GM12875 (cell line): Measurements from ENCODE around the gene KCNIP4.

Experiments used
- H3K4me3 ChIP-seq: one replicate; pipeline ENCODE4 v1.5.1; 2011; ENCODE audit warnings: low read depth, low read length, control low read depth
- TF ChIP-seq, protein P1 (sequence below): IDR thresholded peaks from 2 replicates; pipeline ENCODE4 v1.5.1; 2011; ENCODE audit warnings: low read depth, mild to moderate bottlenecking, control low read depth, inconsistent platforms, low read length, moderate library complexity, borderline replicate concordance; ENCODE audit not compliant: insufficient read depth

KCNIP4 gene

DNA sequence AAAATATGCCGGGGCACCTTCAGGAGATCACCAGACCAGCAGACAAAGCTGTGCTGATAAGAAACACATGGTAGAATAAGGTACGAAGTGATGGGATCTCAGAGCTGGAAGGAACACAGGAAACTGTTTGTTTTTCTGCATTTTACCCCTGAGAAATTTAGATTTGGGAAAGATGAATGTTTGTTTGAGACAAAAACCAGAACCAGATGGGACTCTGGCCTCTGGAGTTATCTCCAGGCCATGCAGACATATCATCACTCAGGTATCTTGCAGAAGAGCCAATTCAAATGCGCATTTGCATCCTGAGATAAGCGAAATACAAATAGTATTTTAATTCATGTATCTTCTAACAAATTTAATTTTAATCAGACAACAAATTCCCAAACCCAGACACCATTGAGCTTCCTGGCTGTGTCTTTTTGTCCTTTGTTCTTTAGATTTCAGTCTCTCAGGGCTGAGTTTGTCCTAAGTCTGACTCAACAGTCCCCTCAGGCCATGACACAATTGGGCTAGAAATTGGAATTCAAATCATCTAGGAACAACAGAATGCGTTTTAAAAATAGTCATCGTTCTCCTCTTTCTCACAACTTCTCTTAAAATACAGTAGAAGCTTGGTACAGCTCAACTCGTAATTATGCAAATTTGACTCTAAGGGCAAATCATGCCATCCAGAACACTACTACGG is 1089.3 kb downstream of the KCNIP4 start:
- TF ChIP-seq, protein P1, sequence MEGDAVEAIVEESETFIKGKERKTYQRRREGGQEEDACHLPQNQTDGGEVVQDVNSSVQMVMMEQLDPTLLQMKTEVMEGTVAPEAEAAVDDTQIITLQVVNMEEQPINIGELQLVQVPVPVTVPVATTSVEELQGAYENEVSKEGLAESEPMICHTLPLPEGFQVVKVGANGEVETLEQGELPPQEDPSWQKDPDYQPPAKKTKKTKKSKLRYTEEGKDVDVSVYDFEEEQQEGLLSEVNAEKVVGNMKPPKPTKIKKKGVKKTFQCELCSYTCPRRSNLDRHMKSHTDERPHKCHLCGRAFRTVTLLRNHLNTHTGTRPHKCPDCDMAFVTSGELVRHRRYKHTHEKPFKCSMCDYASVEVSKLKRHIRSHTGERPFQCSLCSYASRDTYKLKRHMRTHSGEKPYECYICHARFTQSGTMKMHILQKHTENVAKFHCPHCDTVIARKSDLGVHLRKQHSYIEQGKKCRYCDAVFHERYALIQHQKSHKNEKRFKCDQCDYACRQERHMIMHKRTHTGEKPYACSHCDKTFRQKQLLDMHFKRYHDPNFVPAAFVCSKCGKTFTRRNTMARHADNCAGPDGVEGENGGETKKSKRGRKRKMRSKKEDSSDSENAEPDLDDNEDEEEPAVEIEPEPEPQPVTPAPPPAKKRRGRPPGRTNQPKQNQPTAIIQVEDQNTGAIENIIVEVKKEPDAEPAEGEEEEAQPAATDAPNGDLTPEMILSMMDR = no peak
- H3K4me3 ChIP-seq = no peak overlapping the region

DNA sequence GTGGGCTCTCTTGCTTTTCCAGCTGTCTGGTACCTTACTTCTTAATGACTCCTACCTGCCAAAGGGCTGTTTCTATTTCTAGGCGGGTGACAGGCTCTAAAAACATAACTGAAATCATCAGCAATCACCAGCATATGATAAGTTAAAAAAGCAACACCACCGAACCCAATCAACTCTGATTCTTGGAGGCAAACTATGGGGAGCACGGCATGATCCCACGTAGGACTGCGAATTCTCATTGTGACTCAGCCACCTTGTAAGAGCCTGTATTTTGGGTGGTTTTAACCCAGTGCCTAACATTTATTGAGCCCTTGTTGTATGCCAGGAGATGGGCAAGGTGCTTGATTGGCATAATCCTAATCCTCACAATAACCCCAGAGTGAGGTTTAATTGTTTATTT is 1091.5 kb downstream of the KCNIP4 start:
- TF ChIP-seq, protein P1 = no peak
- H3K4me3 ChIP-seq = no peak overlapping the region

DNA sequence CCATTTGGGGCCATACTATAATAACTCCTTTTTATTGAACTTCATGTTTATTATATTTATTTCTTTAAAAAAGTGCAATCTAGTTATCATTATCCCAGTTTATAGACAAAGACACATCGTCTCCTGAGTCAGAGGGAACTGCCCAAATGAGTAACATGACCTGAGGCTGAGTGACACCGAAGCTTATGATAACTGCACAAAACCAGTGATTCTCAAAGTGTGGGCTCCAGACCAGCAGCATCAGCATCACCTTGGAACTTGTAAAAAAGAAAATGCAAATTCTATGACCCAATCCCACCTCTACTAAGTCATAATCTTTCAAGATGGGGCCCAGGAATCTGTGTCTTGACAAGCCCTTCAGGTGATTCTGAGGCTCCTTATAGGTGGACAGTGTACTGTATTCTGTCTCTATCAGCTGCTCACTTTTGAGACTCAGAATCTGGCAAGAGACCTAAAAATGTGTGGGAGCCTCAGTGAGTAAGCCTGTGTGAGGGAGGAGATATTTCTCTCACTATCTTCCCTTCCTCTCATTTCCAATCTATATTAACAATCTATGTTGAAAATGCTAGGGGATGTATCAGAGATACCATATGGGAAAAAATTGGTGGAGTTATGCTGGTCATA is 1101.3 kb downstream of the KCNIP4 start:
- H3K4me3 ChIP-seq = no peak overlapping the region
- TF ChIP-seq, protein P1 = no peak

DNA sequence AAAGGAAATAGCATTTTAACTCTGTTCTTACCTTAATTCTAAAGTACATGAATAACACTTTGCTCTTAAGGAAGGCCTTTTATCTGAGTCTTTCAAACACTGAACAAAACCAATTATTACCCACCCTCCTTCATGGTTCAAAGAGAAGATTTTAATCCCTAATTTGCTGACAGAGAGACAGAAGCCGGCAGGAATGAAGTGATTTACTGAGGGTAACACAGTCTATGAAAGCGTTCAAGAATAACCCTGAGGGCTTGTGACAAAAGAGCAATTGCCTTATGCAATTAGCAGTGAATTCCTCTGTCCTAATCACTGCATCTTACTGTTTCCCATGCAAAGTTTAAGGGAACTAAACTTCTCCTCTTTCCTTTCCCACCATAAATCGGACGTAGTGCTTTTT is 1104.3 kb downstream of the KCNIP4 start:
- TF ChIP-seq, protein P1 = no peak

DNA sequence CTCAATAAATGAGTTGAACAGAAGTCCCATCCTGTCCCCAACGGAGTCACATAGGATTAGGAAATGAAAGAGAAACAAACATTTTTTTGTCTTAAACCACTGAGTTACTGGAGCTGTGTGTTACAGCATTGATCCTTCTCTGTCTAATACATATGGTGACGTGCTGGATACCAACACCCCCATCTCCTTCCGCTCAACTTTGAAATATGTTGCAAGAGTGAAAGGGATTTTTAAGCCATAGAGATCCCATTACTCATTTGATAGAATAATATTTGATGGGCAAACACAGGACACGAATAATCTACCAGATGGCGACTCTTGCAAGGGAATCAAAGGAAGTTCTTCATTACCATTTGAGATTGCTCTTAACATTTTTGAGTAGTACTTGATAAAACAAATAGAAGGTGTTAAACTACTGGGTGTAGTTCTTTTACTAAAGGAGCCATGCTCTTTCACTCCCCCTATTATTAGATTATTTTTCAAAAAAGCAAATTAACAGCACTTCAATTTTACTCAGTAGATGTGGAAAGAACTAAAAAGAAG is 1107.9 kb downstream of the KCNIP4 start:
- TF ChIP-seq, protein P1 = no peak
- no peak overlapping the region for H3K4me3 ChIP-seq

More for the DNA sequence above, 1104.3 kb downstream of the KCNIP4 start:
- H3K4me3 ChIP-seq = no peak overlapping the region

DNA sequence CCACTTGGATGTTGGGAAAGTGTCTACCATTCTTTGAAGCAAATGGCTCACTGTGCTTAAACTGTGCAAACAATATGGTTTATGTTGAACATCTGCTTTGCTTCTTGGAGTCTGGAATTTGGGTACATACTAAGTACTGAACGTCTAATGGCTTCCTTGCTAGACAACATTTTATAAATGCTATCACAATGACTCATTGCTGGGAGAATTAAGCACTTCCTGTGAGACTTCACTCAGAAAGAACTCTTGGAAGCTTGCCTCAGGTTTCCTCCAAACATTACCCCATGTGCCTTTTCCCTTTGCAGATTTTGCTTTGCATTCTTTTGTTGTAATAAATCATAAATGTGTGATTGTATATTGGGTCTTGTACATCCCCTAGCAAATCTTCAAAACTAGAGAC is 1108.6 kb downstream of the KCNIP4 start:
- TF ChIP-seq, protein P1 = no peak
- no peak overlapping the region for H3K4me3 ChIP-seq

DNA sequence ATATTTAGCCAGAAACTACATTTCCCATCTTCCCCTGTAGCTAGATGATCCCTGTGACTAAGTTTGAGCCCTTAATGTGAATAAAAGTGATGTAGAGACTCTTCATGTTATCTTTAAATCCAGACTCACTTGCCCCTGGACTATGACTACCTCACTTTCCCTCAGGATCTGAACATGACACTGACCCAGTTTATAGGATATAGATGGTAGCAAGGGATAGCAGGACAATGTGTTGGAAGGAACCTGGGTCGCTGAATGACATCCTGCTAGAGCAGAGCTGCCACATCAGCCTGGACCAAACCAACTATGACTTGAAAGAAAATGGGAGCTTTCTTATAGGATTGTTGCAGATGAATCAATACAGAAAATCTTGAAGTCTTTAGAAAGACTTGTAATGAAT is 1110.1 kb downstream of the KCNIP4 start:
- TF ChIP-seq, protein P1 = no peak
- H3K4me3 ChIP-seq = no peak overlapping the region
